ENCODE results near the gene ATCAY. TPM values are rescaled to one million over a fixed set of nuclear protein-coding genes. Genes with fewer than 3 reads are reported as not detected.

Gene ATCAY
- total and polyA plus RNA-seq, 2 of the 13 experiments (the other 11 are each of a cell fraction or from before 2014, with no cell fraction given), result not detected

GRCh38 chr19:3975637-3976087, 95.2 kb downstream of the ATCAY start (continued):
- TF ChIP-seq AHDC1 (CRISPR knock-in tag; IDR thresholded peaks at IDR 0.05; ENCODE audit: borderline replicate concordance) (no peak), NFE2L1 (CRISPR knock-in tag; IDR thresholded peaks at IDR 0.05; ENCODE audit: borderline replicate concordance) (no peak), ZNF3 (CRISPR knock-in tag; IDR thresholded peaks at IDR 0.05) (no peak), PHF20 (CRISPR knock-in tag; IDR thresholded peaks at IDR 0.05) (no peak), FIP1L1 (IDR thresholded peaks at IDR 0.05; ENCODE audit: borderline replicate concordance, insufficient read depth, low read depth, low read length) (0 out of 2 replicates have a peak, but pooled peaks have one; percentile 48), ZC3H4 (CRISPR knock-in tag; IDR thresholded peaks at IDR 0.05; ENCODE audit: borderline replicate concordance) (no peak), ZNF430 (CRISPR knock-in tag; IDR thresholded peaks at IDR 0.05) (no peak), POLR2A (IDR thresholded peaks at IDR 0.05; ENCODE audit: insufficient read depth in 1 of 2, low read depth in 2 of 2, low read length in 2 of 2) (peak; percentile 32 to 57; a peak in 2 of 4 replicates), POLR2AphosphoS5 (IDR thresholded peaks at IDR 0.05; ENCODE audit: low read depth, low read length) (peak; percentile 60), RBM22 (optimal IDR thresholded peaks at IDR 0.05; ENCODE audit: low read length) (peak; percentile 99), AGO1 (IDR thresholded peaks at IDR 0.05; ENCODE audit: low read depth, low read length, poor library complexity, severe bottlenecking) (no peak), ZNF142 (CRISPR knock-in tag; IDR thresholded peaks at IDR 0.05) (no peak), ZNF781 (CRISPR knock-in tag; IDR thresholded peaks at IDR 0.05; ENCODE audit: borderline replicate concordance, not compliant biosample characterization) (no peak), ZNF746 (CRISPR knock-in tag; IDR thresholded peaks at IDR 0.05) (no peak), PAF1 (CRISPR knock-in tag; IDR thresholded peaks at IDR 0.05) (peak; percentile 79; the same call in 1 of the 2 replicates), ZNF644 (CRISPR knock-in tag; IDR thresholded peaks at IDR 0.05; ENCODE audit: low read depth) (no peak), CHD4 (IDR thresholded peaks at IDR 0.05; ENCODE audit: borderline replicate concordance, low read length) (no peak), KDM2A (CRISPR knock-in tag; IDR thresholded peaks at IDR 0.05; ENCODE audit: borderline replicate concordance, low read depth) (no peak), ARHGAP35 (CRISPR knock-in tag; IDR thresholded peaks at IDR 0.05; ENCODE audit: borderline replicate concordance) (no peak), GZF1 (CRISPR knock-in tag; IDR thresholded peaks at IDR 0.05) (no peak), HMG20B (CRISPR knock-in tag; conservative IDR thresholded peaks at IDR 0.05) (no peak)
